Hepatocyte (in vitro differentiated cells): ENCODE results near the gene SDR42E2. TPM values are rescaled to one million over a fixed set of nuclear protein-coding genes. Genes with fewer than 3 reads are reported as not detected.
"Not testable (repeated sequence)": the region's sequence is repeated elsewhere in the genome, so short reads cannot be mapped to it uniquely, and the experiment has no call there.

Experiments
- DNase-seq: peaks from one replicate; pipeline ENCODE4 v3.0.0-alpha.2; 2016; ENCODE audit warnings: low spot score
- H2AFZ ChIP-seq: fragments of 200-600 bp; sonication (generic); 2 replicates; pipeline ENCODE4 v1.6.0; 2016; ENCODE audit warnings: antibody characterized with exemption, mild to moderate bottlenecking
- H3K27ac ChIP-seq: fragments of 200-600 bp; sonication (generic); 2 replicates; pipeline ENCODE4 v1.5.1; 2016; ENCODE audit warnings: mild to moderate bottlenecking
- H3K27me3 ChIP-seq: fragments of 200-600 bp; sonication (generic); 2 replicates; pipeline ENCODE4 v1.6.1; 2016
- H3K36me3 ChIP-seq: fragments of 200-600 bp; sonication (generic); replicated peaks from 2 replicates; pipeline ENCODE4 v1.5.1; 2016; ENCODE audit warnings: low read depth; ENCODE audit not compliant: insufficient read depth
- H3K4me1 ChIP-seq: fragments of 200-600 bp; sonication (generic); 2 replicates; pipeline ENCODE4 v1.5.1; 2016; ENCODE audit warnings: mild to moderate bottlenecking, moderate library complexity; ENCODE audit not compliant: insufficient read depth
- H3K4me2 ChIP-seq: fragments of 200-600 bp; sonication (generic); 2 replicates; pipeline ENCODE4 v1.6.0; 2016
- H3K4me3 ChIP-seq: fragments of 200-600 bp; sonication (generic); 2 replicates; pipeline ENCODE4 v1.5.1; 2016; ENCODE audit warnings: mild to moderate bottlenecking
- H3K79me2 ChIP-seq: fragments of 200-600 bp; sonication (generic); 2 replicates; pipeline ENCODE4 v1.6.0; 2017; ENCODE audit warnings: mild to moderate bottlenecking
- H3K9me2 ChIP-seq: fragments of 200-600 bp; sonication (generic); replicated peaks from 2 replicates; pipeline ENCODE4 v1.6.0; 2017; ENCODE audit warnings: mild to moderate bottlenecking; ENCODE audit not compliant: insufficient read depth
- H3K9me3 ChIP-seq: fragments of 200-600 bp; sonication (generic); 2 replicates; pipeline ENCODE4 v1.5.1; 2016; ENCODE audit warnings: low read depth, mild to moderate bottlenecking
- H4K20me1 ChIP-seq: fragments of 200-600 bp; sonication (generic); 2 replicates; pipeline ENCODE4 v1.6.0; 2016; ENCODE audit warnings: mild to moderate bottlenecking; ENCODE audit not compliant: insufficient read depth, poor library complexity, severe bottlenecking
- EZH2 ChIP-seq: fragments of 200-600 bp; sonication (generic); IDR thresholded peaks from 2 replicates; pipeline ENCODE4 v1.6.1; 2016; ENCODE audit warnings: antibody characterized with exemption, mild to moderate bottlenecking, borderline replicate concordance
- EZH2phosphoT487 ChIP-seq: fragments of 200-600 bp; sonication (generic); IDR thresholded peaks from one replicate; pipeline ENCODE4 v1.6.1; 2018; ENCODE audit warnings: antibody characterized with exemption, mild to moderate bottlenecking, low read depth, moderate library complexity; ENCODE audit not compliant: unreplicated experiment, severe bottlenecking
- WGBS: methylation state at CpG from one replicate; pipeline ENCODE4 v1.1.6; 2016; ENCODE audit warnings: low lambda C conversion rate; ENCODE audit errors: missing lambda C conversion rate; 5-methylcytosine and 5-hydroxymethylcytosine counted together
- polyA plus RNA-seq: library from polyadenylated mRNA; unstranded; fragments of >200 nt; fragmentation: Nextera tagmentation; extraction: Ambion mirVana; gene quantifications from 2 replicates; pipeline ENCODE4 v1.2.1, GENCODE V29; 2016
- total RNA-seq: library from RNA; depleted of rRNA; stranded (reverse); fragments of >200 nt; gene quantifications from 2 replicates; pipeline ENCODE4 v1.2.3, GENCODE V29; 2014
- TF ChIP-seq, protein P1 (sequence below): fragments of 200-600 bp; sonication (generic); IDR thresholded peaks from 2 replicates; pipeline ENCODE4 v1.5.1; 2016; ENCODE audit warnings: antibody characterized with exemption, mild to moderate bottlenecking; ENCODE audit not compliant: poor library complexity

SDR42E2 gene
- total and polyA plus RNA-seq, 2 experiments from 2014 or later, result not detected

DNA sequence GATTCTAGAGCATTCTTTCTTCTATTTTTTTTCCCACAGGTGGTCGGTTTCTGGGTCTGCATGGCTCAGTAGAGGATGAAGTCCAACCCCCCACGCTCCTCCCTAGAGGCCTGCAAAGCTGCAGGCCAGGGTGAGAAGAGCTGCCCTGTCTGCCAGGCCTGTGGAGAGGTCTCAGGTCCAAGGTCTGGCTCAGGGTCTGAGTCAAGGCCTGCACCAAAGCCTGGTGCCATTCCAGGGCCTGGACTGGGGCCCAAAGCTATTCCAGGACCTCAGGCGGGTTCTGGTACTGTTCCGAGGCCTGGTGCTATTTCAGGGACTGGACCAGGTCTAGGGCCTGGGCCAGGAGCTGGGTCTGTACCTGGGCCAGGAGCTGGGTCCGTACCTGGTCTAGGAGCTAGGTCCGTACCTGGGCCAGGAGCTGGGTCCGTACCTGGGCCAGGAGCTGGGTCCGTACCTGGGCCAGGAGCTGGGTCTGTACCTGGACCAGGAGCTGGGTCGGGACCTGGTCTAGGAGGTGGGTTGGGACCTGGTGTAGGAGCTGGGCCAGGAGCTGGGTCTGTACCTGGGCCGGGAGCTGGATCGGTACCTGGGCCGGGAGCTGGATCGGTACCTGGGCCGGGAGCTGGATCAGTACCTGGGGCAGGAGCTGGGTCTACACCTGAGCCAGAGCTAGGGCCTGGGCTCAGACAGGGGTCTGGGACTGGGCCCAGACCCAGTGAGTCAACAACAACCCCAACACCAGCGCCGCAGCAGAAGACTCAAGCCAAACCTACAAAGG is 3.4 kb downstream of the SDR42E2 start:
- Histone ChIP-seq H3K4me2 (no peak overlapping the region), H3K4me3 (no peak overlapping the region), H3K27me3 (peaks cover 25% of the 10 kb centered on the region), H3K79me2 (no peaks in the 10 kb centered on the region), H3K36me3 (no peaks in the 10 kb centered on the region), H3K27ac (no peak overlapping the region), H3K9me3 (no peaks in the 10 kb centered on the region), H4K20me1 (no peaks in the 10 kb centered on the region), H2AFZ (no peak overlapping the region), H3K4me1 (no peaks in the 10 kb centered on the region), H3K9me2 (no peaks in the 10 kb centered on the region)
- 97% methylated on average over 16 of the region's 16 CpGs for WGBS
- no peak for TF ChIP-seq EZH2
- no peak for TF ChIP-seq EZH2phosphoT487
- TF ChIP-seq, protein P1, sequence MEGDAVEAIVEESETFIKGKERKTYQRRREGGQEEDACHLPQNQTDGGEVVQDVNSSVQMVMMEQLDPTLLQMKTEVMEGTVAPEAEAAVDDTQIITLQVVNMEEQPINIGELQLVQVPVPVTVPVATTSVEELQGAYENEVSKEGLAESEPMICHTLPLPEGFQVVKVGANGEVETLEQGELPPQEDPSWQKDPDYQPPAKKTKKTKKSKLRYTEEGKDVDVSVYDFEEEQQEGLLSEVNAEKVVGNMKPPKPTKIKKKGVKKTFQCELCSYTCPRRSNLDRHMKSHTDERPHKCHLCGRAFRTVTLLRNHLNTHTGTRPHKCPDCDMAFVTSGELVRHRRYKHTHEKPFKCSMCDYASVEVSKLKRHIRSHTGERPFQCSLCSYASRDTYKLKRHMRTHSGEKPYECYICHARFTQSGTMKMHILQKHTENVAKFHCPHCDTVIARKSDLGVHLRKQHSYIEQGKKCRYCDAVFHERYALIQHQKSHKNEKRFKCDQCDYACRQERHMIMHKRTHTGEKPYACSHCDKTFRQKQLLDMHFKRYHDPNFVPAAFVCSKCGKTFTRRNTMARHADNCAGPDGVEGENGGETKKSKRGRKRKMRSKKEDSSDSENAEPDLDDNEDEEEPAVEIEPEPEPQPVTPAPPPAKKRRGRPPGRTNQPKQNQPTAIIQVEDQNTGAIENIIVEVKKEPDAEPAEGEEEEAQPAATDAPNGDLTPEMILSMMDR, result no peak
- DNase-seq, result no peak

DNA sequence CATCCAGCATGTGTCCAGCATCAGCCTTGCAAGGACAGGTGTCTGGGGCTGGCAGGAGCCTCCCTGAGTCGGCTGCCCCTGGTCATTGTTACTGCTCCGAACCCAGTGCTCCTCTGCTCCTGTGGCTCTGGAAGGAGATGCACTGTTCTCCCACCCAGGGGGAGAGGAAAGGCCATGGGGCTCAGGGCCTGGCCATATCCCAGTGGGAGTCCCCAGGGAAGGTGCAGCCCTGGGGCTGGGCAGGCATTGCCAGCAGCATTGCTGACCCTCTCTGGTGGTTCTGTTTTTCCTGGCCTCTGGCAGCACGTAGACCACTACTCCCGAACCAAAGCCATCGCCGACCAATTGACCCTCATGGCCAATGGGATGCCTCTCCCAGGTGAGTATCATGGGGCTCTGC is 9.6 kb downstream of the SDR42E2 start:
- no peaks in the 10 kb centered on the region for H3K27me3 ChIP-seq
- 91% methylated on average over 6 of the region's 6 CpGs for WGBS
- no peaks in the 10 kb centered on the region for H4K20me1 ChIP-seq
- no peaks in the 10 kb centered on the region for H3K36me3 ChIP-seq
- no peak overlapping the region for H3K4me3 ChIP-seq
- no peak overlapping the region for H2AFZ ChIP-seq
- H3K9me3 ChIP-seq, result no peaks in the 10 kb centered on the region
- TF ChIP-seq EZH2phosphoT487 (no peak), EZH2 (no peak)
- TF ChIP-seq, protein P1, result no peak
- no peak overlapping the region for H3K27ac ChIP-seq
- H3K4me2 ChIP-seq, result no peak overlapping the region
- no peaks in the 10 kb centered on the region for H3K79me2 ChIP-seq
- H3K4me1 ChIP-seq, result no peaks in the 10 kb centered on the region
- H3K9me2 ChIP-seq, result no peaks in the 10 kb centered on the region
- no peak for DNase-seq

DNA sequence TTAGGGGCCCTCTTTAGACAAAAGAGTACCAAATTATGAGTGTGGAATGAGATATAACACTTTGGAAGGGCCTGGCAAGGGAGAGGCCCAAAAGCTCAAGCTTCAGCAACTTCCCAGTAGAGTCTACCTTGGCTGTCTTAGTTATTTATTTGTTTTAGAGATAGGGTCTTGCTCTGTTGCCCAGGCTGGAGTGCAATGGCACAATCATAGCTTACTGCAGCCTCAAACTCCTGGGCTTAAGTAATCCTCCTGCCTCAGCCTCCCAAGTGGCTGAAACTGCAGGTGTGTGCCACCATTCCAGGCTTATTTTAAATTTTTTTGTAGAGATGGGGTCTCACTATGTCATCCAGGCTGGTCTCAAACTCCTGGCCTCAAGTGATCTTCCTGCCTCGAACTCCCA is 10.3 kb downstream of the SDR42E2 start:
- H3K4me2 ChIP-seq, H3K27ac ChIP-seq, DNase-seq, H3K27me3 ChIP-seq, H3K9me3 ChIP-seq, H4K20me1 ChIP-seq, H3K9me2 ChIP-seq, H3K79me2 ChIP-seq, H3K4me3 ChIP-seq, H3K4me1 ChIP-seq, H2AFZ ChIP-seq, H3K36me3 ChIP-seq: not testable (repeated sequence)
- WGBS, result 92% methylated on average over 1 of the region's 1 CpG

DNA sequence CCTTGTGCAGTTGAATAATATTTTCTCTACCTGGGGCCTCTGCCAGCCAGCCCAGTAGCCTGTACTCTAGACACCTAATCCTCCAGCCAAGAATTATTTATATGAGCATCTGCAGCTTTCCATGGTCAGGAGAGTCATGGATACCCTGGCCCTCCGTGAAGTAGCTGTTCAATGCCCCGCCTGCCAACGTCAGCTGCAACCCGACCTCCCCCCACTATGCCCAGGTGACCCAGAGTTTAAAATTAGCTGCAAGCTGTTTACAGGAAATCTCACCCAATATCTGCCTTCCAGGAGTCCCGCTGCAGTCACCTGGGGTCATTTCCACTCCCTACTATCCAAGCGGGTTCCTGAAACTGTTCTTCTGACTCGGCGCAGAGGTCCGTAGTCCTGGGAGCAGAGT is 12.3 kb downstream of the SDR42E2 start:
- Histone ChIP-seq H2AFZ (no peak overlapping the region), H3K27me3 (no peaks in the 10 kb centered on the region), H4K20me1 (no peaks in the 10 kb centered on the region), H3K9me2 (no peaks in the 10 kb centered on the region), H3K79me2 (no peaks in the 10 kb centered on the region), H3K9me3 (no peaks in the 10 kb centered on the region), H3K27ac (no peak overlapping the region), H3K4me1 (no peaks in the 10 kb centered on the region), H3K4me2 (no peak overlapping the region), H3K4me3 (no peak overlapping the region), H3K36me3 (no peaks in the 10 kb centered on the region)
- TF ChIP-seq EZH2phosphoT487, result no peak
- TF ChIP-seq, protein P1, result no peak
- no peak for TF ChIP-seq EZH2
- DNase-seq, result no peak
- WGBS, result 80% methylated on average over 9 of the region's 9 CpGs
